Measurements from ENCODE around the gene POLG2.
A peak's percentile ranks its signal among the peaks of the same experiment; 100 is the strongest.

POLG2 gene
- 26.3 to 68.5 (median 53.5) reads per million in 4 donors for total RNA-seq

GRCh38 chr17:64496786-64497564 is at the start of gene POLG2:
Gene POLG2, minus strand, starts transcription at chr17:64497054. Its CDS starts 86 bp downstream, at chr17:64496968.
- peak; percentile 92 to 97 (median 94) for DNase-seq

DNA sequence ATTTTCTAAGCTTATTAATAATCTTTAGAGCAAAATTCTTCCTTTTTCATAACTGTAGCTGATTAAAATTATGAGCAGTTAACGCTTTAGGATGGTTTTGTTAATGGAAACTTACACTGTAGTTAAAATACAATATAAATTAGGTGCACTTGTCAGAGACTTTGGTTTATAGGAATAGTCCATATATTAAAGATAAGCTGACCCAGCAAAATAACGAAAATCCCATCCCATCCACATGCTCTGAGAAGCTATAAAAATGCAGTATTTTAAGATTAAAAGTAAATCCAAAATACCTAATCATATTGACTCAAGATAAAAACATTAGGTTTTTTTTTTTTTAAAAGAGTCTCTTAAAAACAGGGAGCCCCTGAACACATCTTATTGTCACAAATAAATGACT is 47.9 kb upstream of the POLG2 start:
- DNase-seq, result no peak

DNA sequence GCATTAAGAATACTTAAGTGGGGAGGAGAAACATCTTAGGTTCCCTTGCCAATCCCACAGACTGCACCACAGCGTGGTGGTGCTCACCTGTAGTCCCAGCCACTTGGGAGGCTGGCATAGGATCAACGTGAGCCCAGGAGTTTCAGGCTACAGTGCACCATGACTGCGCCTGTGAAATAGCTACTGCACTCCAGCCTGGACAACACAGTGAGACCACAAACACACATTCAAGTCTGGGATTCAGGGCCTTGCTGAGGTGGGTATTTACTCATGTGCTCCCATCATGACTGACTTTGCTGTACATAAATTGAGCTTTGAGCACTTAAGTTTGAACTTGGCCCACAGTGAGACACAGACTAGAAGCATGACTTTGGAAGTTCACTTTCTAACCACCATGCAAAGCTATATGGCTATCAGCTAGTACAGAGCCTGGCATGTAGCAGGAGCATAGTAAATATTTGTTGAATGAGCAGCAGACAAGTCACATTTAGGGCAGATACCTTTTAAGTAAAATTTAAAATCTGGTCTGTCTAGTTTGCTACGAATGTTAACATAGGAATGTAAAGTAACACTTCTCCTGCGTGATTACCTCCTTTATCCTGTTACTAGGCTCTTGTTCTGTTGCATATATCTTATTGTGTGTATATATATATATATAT is 43.4 kb upstream of the POLG2 start:
- DNase-seq, result no peak

GRCh38 chr17:64538508-64539130 is 41.8 kb upstream of the POLG2 start:
- DNase-seq, result no peak

GRCh38 chr17:64537488-64537887 is 40.6 kb upstream of the POLG2 start:
- no peak for DNase-seq

GRCh38 chr17:64536913-64537312 is 40.1 kb upstream of the POLG2 start:
- DNase-seq, result no peak

- no peak for DNase-seq
Measured at GRCh38 chr17:64535357-64535756, 38.5 kb upstream of the POLG2 start.

- peak in 1 of 5 donors; percentile 19 for DNase-seq
Measured at GRCh38 chr17:64534187-64534586, 37.3 kb upstream of the POLG2 start.

- no peak for DNase-seq
Measured at GRCh38 chr17:64533784-64534183, 36.9 kb upstream of the POLG2 start.

GRCh38 chr17:64532409-64532808 is 35.6 kb upstream of the POLG2 start:
- DNase-seq, result no peak

DNA sequence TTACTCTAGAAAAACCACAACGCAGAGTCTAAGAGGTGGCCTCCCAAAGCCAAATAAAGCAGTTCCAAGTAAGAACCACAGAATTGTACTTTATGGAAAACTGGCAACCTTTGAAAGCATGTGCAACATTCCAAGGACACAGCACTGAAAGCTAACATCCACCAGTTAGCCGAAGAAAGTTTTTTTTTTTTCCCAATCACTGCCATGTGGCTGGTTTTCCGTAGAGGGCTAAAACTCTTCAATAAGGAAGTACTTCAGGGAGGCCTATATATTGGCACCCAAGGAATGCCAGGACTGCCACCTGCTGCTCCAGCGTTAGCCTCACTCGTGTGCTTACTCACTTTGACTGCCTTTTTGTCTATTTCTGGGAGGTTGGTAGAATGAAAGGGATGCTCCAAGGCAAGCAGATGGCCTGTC is 35.1 kb upstream of the POLG2 start:
- no peak for DNase-seq

DNA sequence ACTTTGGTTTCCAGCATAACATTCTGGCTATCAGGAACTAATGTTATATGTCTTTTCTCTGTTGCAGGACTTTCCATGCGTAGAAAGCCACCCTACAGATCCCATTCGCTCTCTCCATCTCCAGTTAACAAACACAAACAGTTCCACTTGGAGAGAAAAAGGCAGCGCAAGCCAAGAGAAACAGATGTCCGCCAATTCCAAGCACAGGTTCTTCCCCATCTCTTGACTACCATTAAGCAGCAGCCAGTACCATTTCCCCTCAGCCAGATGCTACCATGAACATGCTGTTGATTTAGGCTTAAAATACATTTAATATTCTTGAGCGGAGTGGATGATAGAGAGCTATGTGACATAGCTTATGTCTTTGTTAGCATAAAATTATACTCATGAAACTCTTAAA is 32.4 kb upstream of the POLG2 start:
- no peak for DNase-seq

DNA sequence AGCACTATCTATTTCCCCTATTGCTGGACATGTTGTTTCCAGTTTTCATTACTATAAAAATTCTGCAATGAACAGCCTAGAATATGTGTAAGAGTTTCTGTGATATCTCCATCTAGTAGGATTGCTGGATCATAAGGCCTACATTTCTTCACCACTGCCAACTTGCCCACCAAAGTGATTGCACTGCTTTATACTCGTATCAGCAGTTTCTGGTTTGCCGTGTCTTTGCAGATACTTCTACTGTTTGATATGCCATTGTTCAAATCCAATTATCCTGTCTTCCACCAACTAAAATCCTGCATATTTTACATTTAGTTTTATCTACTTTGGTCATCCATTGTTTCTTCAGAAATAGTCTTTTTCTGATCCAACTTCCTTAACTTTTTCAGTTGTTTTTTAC is 31.1 kb upstream of the POLG2 start:
- DNase-seq, result no peak

- DNase-seq, result no peak
Measured at GRCh38 chr17:64520359-64520758, 23.5 kb upstream of the POLG2 start.

DNA sequence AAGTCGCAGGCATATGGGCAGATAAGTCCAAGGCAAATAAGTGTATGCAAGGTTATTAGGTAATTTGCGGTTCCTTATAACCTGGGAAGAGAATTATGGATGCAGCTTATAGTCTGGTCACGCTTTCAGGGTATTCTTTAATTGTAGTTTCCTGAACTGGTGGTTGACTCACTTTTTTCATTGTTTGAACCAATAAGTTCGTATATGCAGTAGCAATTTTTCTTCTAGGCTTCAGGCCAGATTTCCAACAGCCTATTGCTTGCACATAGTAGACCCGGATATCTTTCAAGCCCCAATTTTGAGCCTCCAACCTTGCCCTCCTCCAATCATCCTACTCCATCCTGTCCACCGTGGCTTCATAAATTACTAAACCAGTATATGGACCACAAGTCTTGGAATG is 22.7 kb upstream of the POLG2 start:
- DNase-seq, result no peak

DNA sequence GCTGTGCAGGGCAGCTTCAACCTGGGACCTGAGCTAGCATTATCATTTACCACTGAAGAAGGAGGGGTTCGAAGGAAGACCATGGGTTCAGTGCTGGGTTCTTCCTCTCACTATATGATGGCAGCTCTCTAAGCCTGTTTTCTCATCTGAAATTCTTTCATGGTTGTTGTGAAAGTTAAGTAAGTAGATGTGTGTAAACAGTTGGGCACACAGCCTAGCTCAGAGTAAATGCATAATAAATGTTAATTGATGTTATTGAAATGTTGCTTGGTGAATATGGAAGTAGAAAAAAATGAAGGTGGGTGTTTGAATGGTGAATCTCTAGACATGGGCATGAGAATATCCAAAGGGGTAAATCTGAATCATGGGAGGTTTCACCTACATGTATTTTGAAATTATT is 19.0 kb upstream of the POLG2 start:
- DNase-seq, result no peak

DNA sequence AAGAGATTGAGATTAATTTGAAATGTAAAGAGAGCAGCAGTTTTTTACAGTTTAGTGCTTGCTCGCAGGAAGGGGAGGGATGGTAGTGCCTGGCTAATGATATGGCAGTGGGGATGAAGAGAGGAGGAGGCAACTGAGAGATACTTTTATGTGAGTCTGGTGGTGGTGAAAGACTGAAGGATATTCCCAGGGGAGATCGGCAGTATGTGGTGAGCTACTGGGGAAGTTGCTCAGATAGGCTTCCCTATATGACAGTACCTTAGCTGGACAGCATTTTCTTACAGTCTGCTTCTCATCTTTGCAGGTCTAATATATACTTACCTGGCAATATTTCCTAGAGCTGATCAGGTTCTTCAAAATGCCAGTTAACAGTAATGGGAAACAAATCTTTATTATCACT is 18.6 kb upstream of the POLG2 start:
- no peak for DNase-seq

DNA sequence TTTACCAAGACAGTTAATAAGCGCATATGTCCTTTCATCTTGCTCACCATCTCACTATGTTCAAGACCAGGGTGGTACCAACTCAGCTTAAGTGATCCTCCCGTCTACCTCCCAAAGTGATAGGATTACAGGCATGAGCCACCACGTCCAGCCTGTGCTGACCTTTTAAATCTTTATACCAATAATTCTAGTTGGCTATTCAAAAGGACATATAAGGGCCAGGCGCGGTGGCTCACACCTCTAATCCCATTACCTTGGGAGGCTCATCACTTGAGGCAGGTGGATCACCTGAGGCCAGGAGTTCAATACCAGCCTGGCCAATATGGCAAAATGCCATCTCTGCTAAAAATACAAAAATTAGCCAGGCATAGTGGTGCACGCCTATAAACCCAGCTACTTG is 12.3 kb upstream of the POLG2 start:
- DNase-seq, result no peak

DNA sequence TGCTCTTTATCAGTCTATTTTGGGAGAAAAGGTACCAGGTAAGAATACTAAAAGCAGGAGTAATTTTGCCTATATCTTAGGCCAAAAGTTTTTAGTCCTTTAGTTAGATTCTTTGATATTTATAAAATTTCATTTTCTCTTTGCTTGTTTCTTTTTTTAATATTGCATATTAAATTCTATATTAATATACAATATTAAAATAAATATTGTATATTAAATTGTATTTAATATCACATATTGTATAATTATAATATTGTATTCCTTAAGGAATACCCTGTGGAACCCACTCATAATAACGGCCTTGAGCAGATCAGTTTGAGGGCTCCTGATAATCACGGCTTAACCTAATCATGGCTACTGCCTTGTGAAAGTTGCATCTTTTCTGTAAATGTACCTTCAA is 11.8 kb upstream of the POLG2 start:
- no peak for DNase-seq

DNA sequence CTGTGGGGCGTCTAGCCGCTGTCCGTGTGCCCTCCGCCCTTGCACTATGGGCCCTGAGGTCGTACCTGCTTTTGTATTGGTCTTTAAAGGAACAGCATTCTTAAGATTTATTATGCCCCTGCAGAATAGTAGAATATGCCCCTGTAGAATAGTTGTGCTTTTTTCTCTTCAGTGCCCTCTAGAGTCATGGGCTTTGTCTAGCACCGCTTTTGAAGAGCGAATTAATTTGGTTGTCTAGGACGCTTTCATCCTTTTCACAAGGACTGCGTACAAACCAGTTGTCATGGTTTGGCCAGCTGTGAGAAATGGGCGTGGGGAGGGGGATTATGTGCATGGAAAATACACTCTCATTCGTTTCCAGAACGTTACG is 10.5 kb upstream of the POLG2 start:
- DNase-seq, result peak in 2 of 5 donors; percentile 14 to 67

DNA sequence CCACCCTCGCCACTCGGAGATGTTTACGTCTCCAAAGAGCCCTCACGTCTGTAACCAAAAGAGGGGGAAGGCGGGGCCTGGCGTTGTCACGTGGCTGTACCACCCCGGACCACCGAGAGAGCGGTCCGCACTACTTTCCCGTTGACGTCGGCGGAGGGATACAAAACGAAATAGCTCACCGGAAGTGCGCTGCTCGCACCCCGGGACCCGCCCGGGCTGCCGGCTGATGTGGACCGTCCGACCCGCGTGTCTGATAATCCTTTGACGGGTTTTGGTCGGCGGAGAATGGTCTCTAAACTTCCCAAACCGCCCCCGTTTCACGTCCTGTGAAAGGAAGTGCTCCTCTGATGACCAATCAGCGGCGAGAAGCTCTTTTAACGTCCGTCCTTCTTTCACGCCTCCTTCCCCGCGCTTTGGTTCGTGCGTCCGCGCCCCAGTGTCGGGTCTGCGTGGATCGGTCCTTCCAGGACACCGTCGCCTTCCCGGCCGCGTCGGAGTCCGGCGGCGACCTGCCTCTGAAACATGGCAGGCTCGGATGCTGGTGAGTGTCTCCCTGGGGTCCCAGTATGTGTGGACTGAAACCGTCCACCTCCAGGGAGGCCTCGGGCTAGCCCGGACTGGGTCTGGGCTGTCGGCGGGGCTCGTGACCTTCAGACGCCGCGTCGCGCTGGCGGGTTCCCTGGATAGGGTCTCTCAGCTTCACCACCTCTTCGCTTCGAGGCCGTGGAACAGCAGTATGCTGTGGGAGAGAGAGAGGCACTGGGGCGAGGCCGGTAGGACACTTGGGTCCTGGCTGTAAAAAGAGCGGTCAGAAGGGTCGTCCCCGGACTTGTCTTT is 9.9 kb upstream of the POLG2 start, which contains the start of gene CEP95:
TSS of gene CEP95 (plus strand) at position 402 of the 837 bp plus-strand sequence. CDS start at position 523, 121 bp downstream.
- DNase-seq, result peak; percentile 89 to 98 (median 93)

GRCh38 chr17:64506201-64506575 is 9.3 kb upstream of the POLG2 start, which contains the start of gene DDX5:
Gene DDX5, minus strand, starts transcription at chr17:64506289. Its CDS starts 170 bp downstream, at chr17:64506119.
- DNase-seq, result peak in 4 of 5 donors; percentile 92 to 97 (median 96)
